PC-9 (cell line): ENCODE results near the gene NCOR2. TPM values are rescaled to one million over a fixed set of nuclear protein-coding genes. Genes with fewer than 3 reads are reported as not detected.

Experiments used
- BruUV-seq: library from RNA; stranded (reverse); fragments of 400-500 nt; replicated peaks from 2 replicates; lab custom pipeline; 2021; lab: Mats Ljungman, UMichigan
- CTCF ChIA-PET: fragments of 300-600 bp; sonication (Branson Sonifier 250); formaldehyde crosslinking; loops from one replicate; lab custom pipeline; 2022; ENCODE audit warnings: antibody characterized with exemption; lab: Charles Lee
- POLR2A ChIA-PET: fragments of 300-600 bp; sonication (Branson Sonifier 250); formaldehyde crosslinking; loops from one replicate; lab custom pipeline; 2022; ENCODE audit warnings: antibody characterized with exemption; ENCODE audit not compliant: unreplicated experiment; lab: Charles Lee
- DNase-seq, 2 experiments: peaks; one replicate each; pipeline versions ENCODE4 v3.0.0 to v3.0.0-alpha.2; 2015 to 2022; ENCODE audit warnings: mixed read lengths in 1 of 2
- H2AFZ ChIP-seq: fragments of 200-600 bp; sonication (generic); 2 replicates; pipeline ENCODE4 v1.8.1; 2017; ENCODE audit warnings: antibody characterized with exemption
- H3F3A ChIP-seq: fragments of 200-600 bp; sonication (generic); 2 replicates; pipeline ENCODE4 v1.8.1; 2017; ENCODE audit warnings: antibody characterized with exemption, mild to moderate bottlenecking, low read depth; ENCODE audit not compliant: insufficient read depth
- H3K27ac ChIP-seq: fragments of 200-600 bp; sonication (generic); 2 replicates; pipeline ENCODE4 v1.6.1; 2016; ENCODE audit warnings: mixed run types
- H3K27me3 ChIP-seq: fragments of 200-600 bp; sonication (generic); 2 replicates; pipeline ENCODE4 v1.6.1; 2016; ENCODE audit warnings: low read depth, mixed run types; ENCODE audit not compliant: insufficient read depth
- H3K36me3 ChIP-seq: fragments of 200-600 bp; sonication (generic); 2 replicates; pipeline ENCODE4 v1.6.1; 2016; ENCODE audit warnings: low read depth, mixed run types
- H3K4me1 ChIP-seq: fragments of 200-600 bp; sonication (generic); replicated peaks from 2 replicates; pipeline ENCODE4 v1.6.1; 2016; ENCODE audit warnings: mixed run types; ENCODE audit not compliant: insufficient read depth
- H3K4me2 ChIP-seq: fragments of 200-600 bp; sonication (generic); 2 replicates; pipeline ENCODE4 v1.6.1; 2017; ENCODE audit warnings: mixed run types
- H3K4me3 ChIP-seq: fragments of 200-600 bp; sonication (generic); 2 replicates; pipeline ENCODE4 v1.6.1; 2016; ENCODE audit warnings: mixed run types
- H3K79me2 ChIP-seq: fragments of 200-600 bp; sonication (generic); 2 replicates; pipeline ENCODE4 v1.6.1; 2017; ENCODE audit warnings: low read depth, mixed run types
- H3K9me2 ChIP-seq: fragments of 200-600 bp; sonication (generic); 2 replicates; pipeline ENCODE4 v1.8.1; 2017; ENCODE audit warnings: mild to moderate bottlenecking; ENCODE audit not compliant: insufficient read depth
- H3K9me3 ChIP-seq: fragments of 200-600 bp; sonication (generic); 2 replicates; pipeline ENCODE4 v1.8.1; 2016; ENCODE audit warnings: low read depth; ENCODE audit not compliant: insufficient read depth
- H4K20me1 ChIP-seq: fragments of 200-600 bp; sonication (generic); 2 replicates; pipeline ENCODE4 v1.8.1; 2017; ENCODE audit not compliant: insufficient read depth
- EZH2 ChIP-seq: fragments of 200-600 bp; sonication (generic); IDR thresholded peaks from 2 replicates; pipeline ENCODE4 v1.8.0; 2017; ENCODE audit warnings: antibody characterized with exemption, low read depth
- intact Hi-C: fragments of 100-400 bp; cut with micrococcal nuclease; formaldehyde crosslinking; loops from one replicate; pipeline ENCODE4 v1.10.0; 2022; ENCODE audit not compliant: unreplicated experiment
- total RNA-seq: library from RNA; stranded (reverse); gene quantifications from 2 replicates; pipeline ENCODE4 v1.2.3, GENCODE V29; 2021
- TF ChIP-seq, protein P1 (sequence below): fragments of 200-600 bp; sonication (generic); conservative IDR thresholded peaks from 2 replicates; pipeline ENCODE4 v1.6.1; 2017; ENCODE audit warnings: mixed run types, antibody characterized with exemption, mild to moderate bottlenecking, moderate library complexity

Gene NCOR2
- total RNA-seq, 1 experiment from 2014 or later: 319 TPM

DNA sequence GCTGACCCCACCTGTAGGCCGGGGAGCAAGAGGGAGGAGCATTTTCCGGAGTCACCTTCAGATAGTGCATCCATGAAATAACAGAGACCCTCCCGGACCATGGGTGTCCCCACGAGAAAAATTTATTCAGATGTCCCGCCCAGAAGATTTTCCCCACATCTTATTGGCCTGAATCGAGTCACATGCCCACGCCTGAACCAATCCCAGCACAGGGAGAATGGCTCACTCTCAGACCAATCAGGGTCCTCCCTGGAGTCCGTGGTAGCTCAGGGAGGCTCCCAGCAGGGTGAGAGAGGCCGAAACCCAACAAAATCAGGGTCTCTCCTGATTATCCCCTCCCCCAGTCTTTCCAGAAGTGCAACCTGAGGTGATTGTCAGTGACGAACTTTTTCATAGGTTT is 16.4 kb upstream of the NCOR2 start:
- H3K27me3 ChIP-seq: no peaks in the 10 kb centered on the region
- no peaks in the 10 kb centered on the region for H3F3A ChIP-seq
- ChIA-PET CTCF (no interaction called here), POLR2A (no interaction called here)
- no TSS peak for BruUV-seq
- no peaks in the 10 kb centered on the region for H3K79me2 ChIP-seq
- H2AFZ ChIP-seq: no peak overlapping the region
- no peaks in the 10 kb centered on the region for H4K20me1 ChIP-seq
- no peak overlapping the region for H3K27ac ChIP-seq
- H3K9me3 ChIP-seq: no peaks in the 10 kb centered on the region
- no peaks in the 10 kb centered on the region for H3K36me3 ChIP-seq
- no peak overlapping the region for H3K4me2 ChIP-seq
- DNase-seq: no peak
- TF ChIP-seq, protein P1, sequence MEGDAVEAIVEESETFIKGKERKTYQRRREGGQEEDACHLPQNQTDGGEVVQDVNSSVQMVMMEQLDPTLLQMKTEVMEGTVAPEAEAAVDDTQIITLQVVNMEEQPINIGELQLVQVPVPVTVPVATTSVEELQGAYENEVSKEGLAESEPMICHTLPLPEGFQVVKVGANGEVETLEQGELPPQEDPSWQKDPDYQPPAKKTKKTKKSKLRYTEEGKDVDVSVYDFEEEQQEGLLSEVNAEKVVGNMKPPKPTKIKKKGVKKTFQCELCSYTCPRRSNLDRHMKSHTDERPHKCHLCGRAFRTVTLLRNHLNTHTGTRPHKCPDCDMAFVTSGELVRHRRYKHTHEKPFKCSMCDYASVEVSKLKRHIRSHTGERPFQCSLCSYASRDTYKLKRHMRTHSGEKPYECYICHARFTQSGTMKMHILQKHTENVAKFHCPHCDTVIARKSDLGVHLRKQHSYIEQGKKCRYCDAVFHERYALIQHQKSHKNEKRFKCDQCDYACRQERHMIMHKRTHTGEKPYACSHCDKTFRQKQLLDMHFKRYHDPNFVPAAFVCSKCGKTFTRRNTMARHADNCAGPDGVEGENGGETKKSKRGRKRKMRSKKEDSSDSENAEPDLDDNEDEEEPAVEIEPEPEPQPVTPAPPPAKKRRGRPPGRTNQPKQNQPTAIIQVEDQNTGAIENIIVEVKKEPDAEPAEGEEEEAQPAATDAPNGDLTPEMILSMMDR: no peak
- TF ChIP-seq EZH2: no peak
- no peaks in the 10 kb centered on the region for H3K9me2 ChIP-seq
- H3K4me3 ChIP-seq: no peak overlapping the region
- H3K4me1 ChIP-seq: peaks cover 8% of the 10 kb centered on the region; the same call in 1 of the 2 replicates
- intact Hi-C loops: no loop called here

DNA sequence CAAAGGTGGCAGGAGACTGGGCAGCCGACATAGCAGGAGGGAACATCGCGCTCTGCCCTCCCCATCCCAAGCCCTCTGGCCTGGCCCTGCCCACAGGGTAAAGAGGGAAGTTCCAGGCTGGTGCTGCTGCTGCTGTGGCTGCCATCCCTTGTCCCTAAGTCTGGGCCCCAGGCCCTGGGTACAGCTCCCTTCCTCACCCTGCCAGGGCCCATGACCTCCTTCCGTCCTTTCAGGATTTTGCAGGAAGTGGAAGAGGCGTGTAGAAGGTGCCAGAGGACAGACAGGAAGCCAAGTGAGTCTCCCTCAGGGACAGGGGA is 14.7 kb upstream of the NCOR2 start:
- Histone ChIP-seq H3K36me3 (no peaks in the 10 kb centered on the region), H3K4me1 (peaks cover 8% of the 10 kb centered on the region; the same call in 1 of the 2 replicates), H3K27me3 (no peaks in the 10 kb centered on the region), H3K4me2 (no peak overlapping the region), H3K9me2 (no peaks in the 10 kb centered on the region), H2AFZ (no peak overlapping the region), H3F3A (no peaks in the 10 kb centered on the region), H3K27ac (no peak overlapping the region), H3K9me3 (0 out of 2 replicates have a peak, but pooled peaks cover under 1% of the 10 kb centered on the region), H3K79me2 (no peaks in the 10 kb centered on the region), H3K4me3 (no peak overlapping the region), H4K20me1 (no peaks in the 10 kb centered on the region)
- ChIA-PET CTCF (no interaction called here), POLR2A (no interaction called here)
- no TSS peak for BruUV-seq
- TF ChIP-seq, protein P1: no peak
- no peak for TF ChIP-seq EZH2
- intact Hi-C loops: no loop called here
- no peak for DNase-seq

DNA sequence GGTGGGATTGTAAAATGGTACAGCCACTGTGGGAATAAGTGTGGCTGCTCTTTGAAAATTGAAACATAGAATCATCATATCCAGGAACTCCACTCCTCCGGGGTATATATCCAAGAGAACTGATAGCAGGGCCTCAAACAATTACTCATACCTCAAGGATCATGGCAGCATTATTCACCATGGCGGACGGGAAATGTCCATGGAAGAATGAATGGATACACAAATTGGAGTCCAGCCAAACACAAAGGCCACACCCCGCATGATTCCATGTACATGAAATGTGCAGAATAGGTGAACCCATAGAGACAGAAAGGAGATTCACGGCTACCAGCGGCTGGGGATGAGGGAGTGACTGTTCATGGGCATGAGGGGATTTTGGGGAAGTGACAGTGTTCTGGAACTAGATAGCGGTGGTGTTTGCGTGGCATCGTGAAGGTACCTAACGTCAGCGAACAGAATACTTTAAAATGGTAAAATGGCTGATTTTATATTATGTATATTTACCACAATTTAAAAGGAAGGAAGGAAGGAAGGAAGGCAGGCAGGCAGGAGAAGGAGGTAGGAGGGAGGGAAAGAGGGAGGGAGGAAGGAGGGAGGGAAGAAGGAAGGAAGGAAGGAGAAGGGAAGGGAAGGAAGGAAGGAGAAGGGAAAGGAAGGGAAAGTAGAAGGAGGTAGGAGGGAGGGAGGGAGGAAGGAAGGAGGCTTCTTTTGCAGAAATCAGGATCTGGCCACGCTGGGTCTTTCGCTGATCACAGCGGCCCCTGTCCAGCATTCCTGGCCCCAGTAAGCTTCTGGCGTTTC is 14.1 kb upstream of the NCOR2 start:
- ChIA-PET POLR2A (no interaction called here), CTCF (no interaction called here)
- H3K4me2 ChIP-seq: no peak overlapping the region
- H3F3A ChIP-seq: no peaks in the 10 kb centered on the region
- no peaks in the 10 kb centered on the region for H3K79me2 ChIP-seq
- no peaks in the 10 kb centered on the region for H3K9me2 ChIP-seq
- BruUV-seq: no TSS peak
- no peak for DNase-seq
- 0 out of 2 replicates have a peak, but pooled peaks cover 6% of the 10 kb centered on the region for H3K9me3 ChIP-seq
- intact Hi-C loops: no loop called here
- TF ChIP-seq EZH2: no peak
- TF ChIP-seq, protein P1: no peak
- no peaks in the 10 kb centered on the region for H3K36me3 ChIP-seq
- no peak overlapping the region for H3K4me3 ChIP-seq
- H2AFZ ChIP-seq: no peak overlapping the region
- H3K4me1 ChIP-seq: peaks cover 3% of the 10 kb centered on the region; the same call in 1 of the 2 replicates
- H3K27me3 ChIP-seq: no peaks in the 10 kb centered on the region
- H4K20me1 ChIP-seq: no peaks in the 10 kb centered on the region
- no peak overlapping the region for H3K27ac ChIP-seq
